Activated T-cell treated with anti-CD3 and anti-CD28 coated beads for 4 hours (primary cell): ENCODE data around the gene ARL8A.
"Not testable (repeated sequence)": the region's sequence is repeated elsewhere in the genome, so short reads cannot be mapped to it uniquely, and the experiment has no call there.

Experiments used
- DNase-seq: peaks from one replicate; pipeline ENCODE4 v3.0.0-alpha.2; 2020

Gene ARL8A

GRCh38 chr1:202144402-202145067, at the start of gene ARL8A:
Gene ARL8A, minus strand, starts transcription at chr1:202144737. Its CDS starts 165 bp downstream, at chr1:202144572.
- peak; percentile 51 for DNase-seq

- DNase-seq, result no peak
These were observed 49.8 kb upstream of the ARL8A start for GRCh38 chr1:202194328-202194648.

GRCh38 chr1:202193614-202194327, 49.2 kb upstream of the ARL8A start, which contains the start of gene LGR6:
Gene LGR6, plus strand, starts transcription at chr1:202193799. Its CDS starts 191 bp downstream, at chr1:202193990.
- no peak for DNase-seq

GRCh38 chr1:202192770-202193613, 48.5 kb upstream of the ARL8A start:
- DNase-seq, result peak; percentile 40

GRCh38 chr1:202191391-202191790, 46.9 kb upstream of the ARL8A start:
- DNase-seq, result not testable (repeated sequence)

GRCh38 chr1:202189918-202190715, 45.6 kb upstream of the ARL8A start:
- DNase-seq, result no peak

- peak; percentile 73 for DNase-seq
These were observed 44.7 kb upstream of the ARL8A start for GRCh38 chr1:202189001-202189790.

- no peak for DNase-seq
These were observed 43.3 kb upstream of the ARL8A start for GRCh38 chr1:202187697-202188407.

GRCh38 chr1:202187041-202187671, 42.6 kb upstream of the ARL8A start:
- DNase-seq, result no peak

GRCh38 chr1:202186327-202186726, 41.8 kb upstream of the ARL8A start:
- no peak for DNase-seq

- DNase-seq, result peak; percentile 52
These were observed 40.4 kb upstream of the ARL8A start for GRCh38 chr1:202184750-202185460.

- DNase-seq, result no peak
These were observed 37.7 kb upstream of the ARL8A start for GRCh38 chr1:202182040-202182877.

GRCh38 chr1:202181586-202181985, 37.0 kb upstream of the ARL8A start:
- no peak for DNase-seq

- DNase-seq, result not testable (repeated sequence)
These were observed 36.2 kb upstream of the ARL8A start for GRCh38 chr1:202180751-202181139.

GRCh38 chr1:202179828-202180750, 35.6 kb upstream of the ARL8A start:
- no peak for DNase-seq

GRCh38 chr1:202176949-202177927, 32.7 kb upstream of the ARL8A start:
- no peak for DNase-seq

- no peak for DNase-seq
These were observed 29.5 kb upstream of the ARL8A start for GRCh38 chr1:202173993-202174392.
